Stimulated activated CD8-positive, alpha-beta memory T cell treated with anti-CD3 and anti-CD28 coated beads, Interleukin-7, amount 100 ng/mL, for 24 hours (primary cell): Measurements from ENCODE around the gene PDZRN4.
"Not testable (repeated sequence)": the region's sequence is repeated elsewhere in the genome, so short reads cannot be mapped to it uniquely, and the experiment has no call there.

Source experiments
- DNase-seq: peaks from one replicate; pipeline ENCODE4 v3.0.0-alpha.2; 2020; ENCODE audit warnings: low read depth

Gene PDZRN4

DNA sequence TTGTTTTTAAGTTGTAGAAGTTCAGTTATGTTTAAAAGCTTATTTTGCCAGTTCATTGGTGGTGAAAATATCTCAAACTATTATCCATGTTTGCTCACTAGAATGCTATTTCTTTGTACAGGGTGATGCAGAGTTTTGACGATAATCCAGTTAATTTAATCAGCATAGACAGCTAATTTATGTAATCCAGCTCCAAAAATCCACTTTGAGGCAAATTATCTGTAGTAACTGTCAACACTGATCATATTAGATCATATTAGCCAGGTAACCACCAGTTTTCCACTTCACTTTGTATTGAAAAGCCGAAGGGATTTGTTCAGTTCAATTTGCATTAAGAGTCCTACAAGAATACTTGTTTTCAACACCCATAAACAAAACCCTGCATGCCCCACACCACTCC lies 378.6 kb downstream of the PDZRN4 start:
- no peak for DNase-seq

DNA sequence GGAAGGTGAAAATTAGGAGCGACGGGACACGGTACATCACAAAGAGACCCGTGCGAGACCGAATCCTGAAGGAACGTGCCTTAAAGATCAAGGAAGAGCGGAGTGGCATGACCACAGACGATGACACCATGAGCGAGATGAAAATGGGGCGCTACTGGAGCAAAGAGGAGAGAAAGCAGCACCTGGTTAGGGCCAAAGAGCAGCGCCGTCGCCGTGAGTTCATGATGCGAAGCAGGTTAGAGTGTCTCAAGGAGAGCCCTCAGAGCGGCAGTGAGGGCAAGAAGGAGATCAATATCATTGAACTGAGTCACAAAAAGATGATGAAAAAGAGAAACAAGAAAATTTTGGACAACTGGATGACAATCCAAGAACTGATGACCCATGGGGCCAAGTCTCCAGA lies 385.3 kb downstream of the PDZRN4 start:
- no peak for DNase-seq

DNA sequence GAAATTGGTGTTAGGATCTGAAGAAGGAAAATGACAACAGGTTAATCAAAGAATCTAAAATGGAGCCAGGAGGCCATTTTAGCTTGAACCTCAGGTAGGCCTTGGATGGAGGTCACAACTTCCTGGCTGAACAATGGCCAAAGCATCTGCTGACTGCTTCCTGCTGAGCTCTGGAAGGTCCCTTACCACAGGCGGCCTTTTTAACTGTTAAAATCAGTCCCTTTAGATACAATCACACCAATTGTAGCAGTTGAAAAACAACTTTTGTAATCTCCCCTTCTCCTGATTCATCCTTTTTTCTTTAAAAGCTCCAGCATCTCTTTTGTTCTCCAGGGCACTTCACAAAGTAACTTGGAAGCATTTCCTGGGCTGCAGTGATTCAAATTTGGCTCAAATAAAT lies 388.8 kb downstream of the PDZRN4 start:
- no peak for DNase-seq

DNA sequence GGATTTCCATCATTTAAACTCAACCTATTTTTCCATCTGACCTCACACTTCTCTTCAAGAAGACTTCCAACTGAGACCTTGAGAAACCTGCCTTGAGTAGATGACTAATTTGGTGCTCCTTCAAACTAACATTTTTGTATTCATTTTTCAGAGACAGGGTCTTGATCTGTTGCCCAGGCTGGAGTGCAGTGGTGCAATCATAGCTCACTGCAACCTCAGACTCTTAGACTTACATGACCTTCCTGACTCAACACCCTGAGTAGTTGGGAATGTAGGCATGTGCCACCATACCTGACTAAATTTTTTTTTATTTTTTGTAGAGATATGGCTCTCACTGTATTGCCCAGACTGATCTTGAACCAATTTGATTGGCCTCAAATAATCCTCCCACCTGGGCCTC lies 389.9 kb downstream of the PDZRN4 start:
- no peak for DNase-seq

DNA sequence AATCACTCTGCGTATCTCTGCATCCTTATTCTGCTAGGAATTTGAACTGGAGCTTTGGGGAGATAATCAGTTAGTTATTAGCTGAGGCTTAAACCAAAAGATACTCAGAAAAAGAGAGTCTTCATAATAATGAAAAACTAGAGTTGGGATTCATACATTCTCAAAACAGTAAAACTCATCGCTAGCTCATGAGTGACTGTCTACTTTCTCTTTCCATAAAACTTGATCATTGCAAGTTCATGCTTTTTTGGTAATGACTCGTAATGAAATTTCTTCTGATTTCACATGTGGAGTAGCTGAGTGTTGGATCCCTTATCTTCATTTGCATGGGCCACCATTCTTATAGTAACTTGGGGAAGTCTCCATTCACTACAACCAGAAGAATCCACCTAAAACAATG lies 397.7 kb downstream of the PDZRN4 start:
- DNase-seq: no peak

DNA sequence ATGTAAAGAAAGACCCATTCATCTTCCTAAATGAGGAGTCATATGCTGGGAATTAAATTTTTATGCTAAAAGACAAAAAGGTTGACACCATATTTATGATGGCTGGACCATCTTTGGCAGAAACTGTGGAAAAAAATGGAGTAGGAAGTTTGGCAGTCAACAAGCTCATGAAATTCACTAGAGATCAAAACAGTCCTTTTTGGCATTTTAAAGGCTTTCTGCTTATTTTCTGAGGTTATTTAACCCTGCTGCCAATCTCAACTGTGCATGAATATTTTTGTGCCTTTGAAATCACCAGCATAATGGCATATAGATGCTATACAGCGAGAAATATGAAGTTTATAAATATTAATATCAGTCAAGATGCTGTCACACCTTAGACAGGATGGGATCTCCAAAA lies 399.5 kb downstream of the PDZRN4 start:
- no peak for DNase-seq

DNA sequence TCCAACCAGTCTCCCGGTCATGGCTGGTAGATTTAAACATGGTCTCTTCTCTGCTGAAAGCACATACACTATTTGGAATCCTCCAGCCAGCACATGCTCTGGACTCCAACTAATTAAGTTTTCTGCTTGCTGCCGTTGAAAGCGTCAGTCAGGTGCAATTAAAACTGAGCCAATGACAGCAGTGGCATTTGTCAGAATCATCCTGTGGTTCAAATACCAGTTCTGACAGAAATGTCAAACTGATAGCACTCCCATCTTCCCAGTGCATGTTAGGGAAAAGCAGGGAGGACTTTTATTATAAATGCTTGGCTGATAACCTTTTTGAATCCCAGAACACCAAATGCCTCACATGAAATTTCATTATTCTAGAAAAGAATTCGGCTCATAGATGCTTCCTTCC lies 401.8 kb downstream of the PDZRN4 start:
- DNase-seq: no peak

DNA sequence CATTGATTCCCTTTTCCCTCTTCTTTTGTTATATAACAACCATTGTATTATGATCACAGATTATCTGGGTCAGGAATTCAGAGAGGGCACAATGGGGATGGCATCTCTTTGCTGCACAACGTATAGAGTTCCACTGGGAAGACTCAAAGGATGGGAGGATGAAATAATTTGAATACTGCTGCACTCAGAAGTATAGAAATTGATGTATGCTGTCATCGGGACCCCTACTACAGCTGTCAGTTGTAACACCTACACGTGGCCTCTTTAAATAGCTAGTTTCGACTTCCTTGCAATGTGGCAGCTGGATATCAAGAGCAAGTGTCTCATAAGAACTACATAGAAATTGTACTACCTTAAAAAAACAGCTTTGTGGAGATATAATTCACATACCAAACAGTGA lies 408.1 kb downstream of the PDZRN4 start:
- DNase-seq: no peak

DNA sequence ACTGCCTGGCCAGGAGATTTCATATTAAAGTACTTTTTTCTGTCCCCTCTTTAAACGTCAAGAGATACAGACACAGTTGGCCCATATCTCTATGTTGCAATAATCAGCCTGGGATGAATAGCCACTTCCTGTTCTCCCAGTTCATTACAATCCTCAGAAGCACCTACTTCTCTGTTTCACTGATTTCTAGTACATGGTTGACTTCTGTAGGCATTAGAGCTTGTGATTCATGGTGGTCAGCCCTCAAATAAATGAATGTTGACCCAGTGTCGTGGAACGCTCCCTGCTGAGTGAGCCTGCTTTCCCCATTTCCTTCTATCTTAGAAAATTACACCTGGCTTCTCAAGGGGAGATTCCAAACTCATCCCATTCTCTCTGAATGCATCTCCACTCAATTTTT lies 416.7 kb downstream of the PDZRN4 start:
- no peak for DNase-seq

DNA sequence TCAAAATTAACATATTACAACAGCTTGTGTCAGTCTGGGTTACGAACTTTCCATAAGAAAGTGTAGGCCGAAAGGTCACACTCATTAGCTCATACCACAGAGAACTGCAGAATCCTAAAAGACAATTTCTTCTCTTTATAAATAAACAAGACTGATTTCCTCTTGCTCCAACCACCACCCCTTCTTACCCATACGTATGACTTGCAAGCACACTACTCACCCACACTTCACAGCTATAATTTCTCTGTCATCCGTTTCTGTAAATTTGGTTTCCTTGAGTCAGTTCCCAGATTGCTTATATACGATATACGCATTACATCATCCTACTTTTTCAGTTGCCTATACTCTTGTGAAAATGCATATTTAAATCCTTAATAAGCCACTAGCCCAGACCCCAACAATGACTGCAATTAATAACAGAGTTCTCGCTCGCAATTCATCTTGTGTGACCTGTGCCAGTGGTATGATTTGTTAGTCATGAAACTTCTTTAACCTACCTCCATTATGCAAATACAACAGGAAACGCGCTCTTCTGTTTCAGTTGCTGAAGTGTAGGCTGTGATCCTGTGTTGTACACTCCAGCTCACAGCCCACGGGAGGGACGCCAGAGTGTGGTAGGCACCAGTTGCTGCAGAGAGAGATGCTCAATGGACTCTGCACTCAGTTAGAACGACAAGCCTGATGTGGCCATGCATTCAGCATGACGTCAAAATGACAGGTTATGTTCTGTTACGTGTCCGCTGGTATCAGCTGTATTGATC lies 417.6 kb downstream of the PDZRN4 start:
- DNase-seq: no peak

DNA sequence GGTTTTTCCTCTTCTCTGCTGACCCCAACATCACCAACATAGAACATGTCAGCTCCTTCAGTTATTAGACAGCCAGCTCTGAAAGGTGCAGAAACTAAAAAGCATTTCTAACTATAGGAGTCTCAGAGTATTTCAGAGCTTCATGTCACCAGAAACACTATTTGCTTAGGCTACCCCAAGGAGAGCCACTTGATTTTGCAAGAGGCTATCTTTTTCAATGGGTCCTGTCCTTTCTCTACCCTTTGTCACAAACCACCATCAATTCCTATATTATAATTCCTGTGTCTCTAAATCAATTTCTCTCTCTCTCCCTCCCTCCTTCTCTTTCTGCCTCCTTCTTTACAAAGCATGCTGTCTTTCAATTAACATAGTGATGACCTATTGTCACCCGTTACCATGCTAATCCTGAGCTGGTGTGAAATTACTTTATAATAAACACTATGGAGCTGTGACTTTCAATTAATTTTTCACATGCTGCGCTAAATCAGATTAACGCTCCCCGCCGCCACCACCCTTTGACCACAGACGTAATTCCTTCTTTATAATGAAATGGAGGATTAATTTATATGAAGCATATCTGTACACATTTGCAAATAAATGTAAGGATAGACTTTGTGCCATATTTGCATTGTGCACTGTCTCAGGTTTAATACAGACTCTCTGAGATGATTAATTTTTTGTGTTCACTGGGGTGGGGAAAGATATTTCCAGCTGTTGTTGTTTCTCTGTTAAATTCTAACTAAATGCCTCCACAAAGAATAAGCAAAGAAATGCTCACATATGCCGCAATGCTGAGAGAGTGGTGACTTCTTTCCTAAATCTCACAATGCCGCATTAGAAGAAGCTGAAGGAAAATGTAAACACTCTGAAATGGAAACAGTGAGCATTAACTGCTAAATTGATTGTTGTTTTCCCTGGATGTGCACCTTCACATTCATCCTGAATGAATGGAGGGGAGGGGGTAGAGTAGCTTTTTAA lies 418.6 kb downstream of the PDZRN4 start:
- DNase-seq: no peak

DNA sequence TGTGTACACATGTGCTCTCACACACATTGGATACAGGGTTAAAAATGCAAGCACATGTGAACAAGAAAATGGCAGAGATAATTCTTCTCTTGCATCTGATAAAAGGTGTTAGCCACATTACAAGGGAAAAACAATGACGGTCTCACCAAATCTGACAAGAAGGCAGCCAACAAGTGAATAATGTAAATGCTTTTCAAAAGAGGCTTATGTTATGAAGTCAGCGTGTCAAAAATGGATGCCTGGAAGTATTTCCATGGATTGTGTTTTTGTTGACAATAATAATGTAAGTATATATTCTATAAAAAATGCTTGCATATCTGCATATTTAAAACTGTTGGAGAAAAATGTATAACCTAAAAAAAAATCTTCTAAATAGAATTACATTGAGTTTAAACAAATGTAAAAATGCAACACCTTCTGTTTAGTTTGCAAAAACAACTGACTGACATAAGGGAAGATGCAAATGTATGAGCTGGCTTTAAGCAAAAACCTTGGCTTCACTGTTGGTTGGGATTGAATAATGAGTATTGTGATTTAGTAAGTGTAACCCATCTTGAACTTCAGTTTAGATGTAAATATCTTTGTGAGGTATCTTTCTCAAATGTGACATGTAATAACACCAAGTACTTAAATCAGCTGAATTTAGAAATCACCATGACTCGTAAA lies 424.9 kb downstream of the PDZRN4 start:
- DNase-seq: no peak

DNA sequence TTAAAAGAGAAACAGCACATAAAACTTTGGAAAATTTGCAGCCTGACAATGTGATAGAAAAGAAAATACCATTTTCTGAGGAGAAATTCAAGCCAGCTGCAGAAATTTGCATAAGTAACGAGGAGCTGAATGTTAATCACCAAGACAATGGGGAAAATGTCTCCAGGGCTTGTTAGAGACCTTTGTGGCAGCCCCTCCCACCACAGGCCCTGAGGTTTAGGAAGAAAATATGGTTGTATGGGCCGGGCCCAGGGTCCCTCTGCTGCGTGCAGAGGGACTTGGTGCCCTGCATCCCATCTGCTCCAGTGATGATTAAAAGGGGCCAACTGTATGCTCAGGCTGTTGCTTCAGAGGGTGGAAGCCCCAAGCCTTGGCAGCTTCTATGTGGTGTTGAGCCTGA lies 427.1 kb downstream of the PDZRN4 start:
- DNase-seq: not testable (repeated sequence)

DNA sequence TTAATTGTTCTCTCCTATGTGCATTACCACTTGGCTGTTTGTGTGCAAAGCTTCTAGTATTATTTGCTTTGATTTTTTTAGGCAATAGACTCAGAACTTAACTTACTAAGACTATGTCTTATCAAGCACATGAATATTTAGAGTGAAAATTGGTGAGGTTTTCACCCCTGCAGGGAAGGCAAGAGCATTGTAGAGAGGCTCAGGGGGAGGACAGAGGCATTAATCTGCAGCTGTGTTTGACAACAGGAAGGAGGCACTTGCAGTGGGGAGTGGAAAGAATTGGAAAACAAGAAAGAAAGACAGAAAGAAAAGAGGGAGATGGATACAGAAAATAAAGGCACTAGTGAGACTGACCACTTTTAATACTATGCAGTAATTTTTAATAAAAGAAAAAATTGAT lies 431.6 kb downstream of the PDZRN4 start:
- no peak for DNase-seq

DNA sequence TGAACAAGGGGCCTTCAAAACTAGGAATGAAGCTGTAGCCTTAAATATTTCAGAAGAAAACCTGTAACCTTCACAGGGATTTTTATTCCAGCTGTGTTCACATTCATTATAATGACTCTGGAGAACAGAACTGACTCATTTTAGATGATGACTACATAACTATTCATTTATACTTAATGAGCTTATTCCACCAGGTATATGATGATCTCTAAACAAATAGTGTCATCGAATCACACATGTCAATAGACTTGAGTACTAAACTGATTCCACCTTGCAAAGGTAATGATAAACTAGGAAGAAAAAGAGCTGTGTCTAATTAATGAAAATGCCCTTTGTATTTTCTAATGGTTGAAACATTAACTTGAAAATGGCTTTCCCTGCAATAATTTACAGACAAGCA lies 433.2 kb downstream of the PDZRN4 start:
- no peak for DNase-seq
